IMR-90 (cell line): Measurements from ENCODE around the gene NAA11. TPM values are rescaled to one million over a fixed set of nuclear protein-coding genes. Genes with fewer than 3 reads are reported as not detected.

Experiments
- ATAC-seq: fragments of 200-7000 bp; cut with Tn5 transposase; 2 replicates; pipeline ENCODE4 v1.9.1; 2020; ENCODE audit warnings: low read depth, mild to moderate bottlenecking, moderate library complexity
- BruUV-seq: library from RNA; stranded (reverse); fragments of 400-500 nt; replicated peaks from 2 replicates; lab custom pipeline; 2021; lab: Mats Ljungman, UMichigan
- CTCF ChIA-PET: fragments of 300-600 bp; formaldehyde crosslinking; extraction: SDS; loops from one replicate; lab custom pipeline; 2021; ENCODE audit warnings: antibody characterized with exemption; lab: Yijun Ruan, JAX
- POLR2A ChIA-PET: fragments of 300-600 bp; sonication (Branson Sonifier 250); formaldehyde crosslinking; loops from one replicate; lab custom pipeline; 2022; ENCODE audit warnings: antibody characterized with exemption; ENCODE audit not compliant: unreplicated experiment; lab: Charles Lee
- DNase-seq: peaks from one replicate; pipeline ENCODE4 v3.0.0; 2013
- H2AFZ ChIP-seq: replicated peaks from 2 replicates; pipeline ENCODE3; 2013; ENCODE audit warnings: low read length, mild to moderate bottlenecking; ENCODE audit not compliant: poor library complexity
- H2AK5ac ChIP-seq: 2 replicates; pipeline ENCODE4 v1.6.1; 2013; ENCODE audit warnings: low read depth, low read length, inconsistent platforms
- H2AK9ac ChIP-seq: replicated peaks from 2 replicates; pipeline ENCODE3; 2013; ENCODE audit warnings: mild to moderate bottlenecking, low read depth, low read length, moderate library complexity; ENCODE audit not compliant: poor library complexity
- H2BK120ac ChIP-seq: 2 replicates; pipeline ENCODE4 v1.6.1; 2013; ENCODE audit warnings: low read depth, low read length, inconsistent platforms
- H2BK15ac ChIP-seq: 3 replicates; pipeline ENCODE4 v1.6.1; 2013; ENCODE audit warnings: low read depth, low read length, inconsistent platforms
- H2BK20ac ChIP-seq: 2 replicates; pipeline ENCODE4 v1.6.1; 2013; ENCODE audit warnings: low read depth, mild to moderate bottlenecking, inconsistent platforms, low read length, moderate library complexity
- H2BK5ac ChIP-seq: 2 replicates; pipeline ENCODE4 v1.6.1; 2013; ENCODE audit warnings: mild to moderate bottlenecking, low read depth, low read length, inconsistent platforms; ENCODE audit not compliant: poor library complexity, severe bottlenecking
- H3K14ac ChIP-seq: replicated peaks from 2 replicates; pipeline ENCODE4 v1.6.1; 2013; ENCODE audit warnings: low read depth, low read length, inconsistent platforms
- H3K18ac ChIP-seq: 2 replicates; pipeline ENCODE4 v1.6.1; 2013; ENCODE audit warnings: low read depth, low read length, control low read depth
- H3K23ac ChIP-seq: 2 replicates; pipeline ENCODE4 v1.6.1; 2013; ENCODE audit warnings: low read depth, low read length, inconsistent platforms
- H3K27ac ChIP-seq: 2 replicates; pipeline ENCODE4 v1.5.1; 2013; ENCODE audit warnings: mild to moderate bottlenecking, control low read depth, low read length; ENCODE audit not compliant: insufficient read depth
- H3K27me3 ChIP-seq: 2 replicates; pipeline ENCODE4 v1.6.1; 2013; ENCODE audit warnings: low read length; ENCODE audit not compliant: control insufficient read depth, insufficient read depth
- H3K36me3 ChIP-seq: 2 replicates; pipeline ENCODE4 v1.6.1; 2013; ENCODE audit warnings: low read length, mixed read lengths; ENCODE audit not compliant: control insufficient read depth, insufficient read depth
- H3K4ac ChIP-seq: 2 replicates; pipeline ENCODE4 v1.6.1; 2013; ENCODE audit warnings: low read depth, low read length, inconsistent platforms
- H3K4me1 ChIP-seq: 2 replicates; pipeline ENCODE4 v1.6.1; 2013; ENCODE audit warnings: low read length, mixed read lengths; ENCODE audit not compliant: control insufficient read depth, insufficient read depth
- H3K4me2 ChIP-seq: 2 replicates; pipeline ENCODE4 v1.6.1; 2013; ENCODE audit warnings: low read depth, mild to moderate bottlenecking, control low read depth, low read length, moderate library complexity
- H3K4me3 ChIP-seq: 2 replicates; pipeline ENCODE4 v1.5.1; 2013; ENCODE audit warnings: low read depth, mild to moderate bottlenecking, control low read depth, low read length, moderate library complexity; ENCODE audit not compliant: insufficient read depth
- H3K56ac ChIP-seq: 2 replicates; pipeline ENCODE4 v1.6.1; 2013; ENCODE audit warnings: low read length, inconsistent platforms; ENCODE audit not compliant: insufficient read depth; ENCODE audit errors: extremely low read depth
- H3K79me1 ChIP-seq, 2 experiments: 2 replicates each; pipeline ENCODE4 v1.6.1; 2013; ENCODE audit warnings: low read length in 2 of 2, inconsistent platforms in 1 of 2, low read depth in 1 of 2
- H3K9ac ChIP-seq: 2 replicates; pipeline ENCODE4 v1.6.1; 2013; ENCODE audit warnings: low read depth, low read length, control low read depth
- H3K9me1 ChIP-seq: 2 replicates; pipeline ENCODE4 v1.6.1; 2013; ENCODE audit warnings: low read length, inconsistent platforms; ENCODE audit not compliant: insufficient read depth
- H3K9me3 ChIP-seq: 2 replicates; pipeline ENCODE4 v1.6.1; 2013; ENCODE audit warnings: low read length; ENCODE audit not compliant: control insufficient read depth, insufficient read depth
- H4K20me1 ChIP-seq: 2 replicates; pipeline ENCODE4 v1.6.1; 2013; ENCODE audit warnings: low read length, inconsistent platforms; ENCODE audit not compliant: insufficient read depth
- H4K5ac ChIP-seq: 2 replicates; pipeline ENCODE4 v1.6.1; 2013; ENCODE audit warnings: mild to moderate bottlenecking, low read depth, low read length, control low read depth
- H4K8ac ChIP-seq, 2 experiments: 2 replicates each; pipeline ENCODE4 v1.6.1; 2013; ENCODE audit warnings: low read depth in 2 of 2, low read length in 2 of 2, control low read depth in 1 of 2, inconsistent platforms in 1 of 2
- H4K91ac ChIP-seq: 2 replicates; pipeline ENCODE4 v1.6.1; 2013; ENCODE audit warnings: low read depth, low read length, inconsistent platforms; ENCODE audit not compliant: insufficient read depth
- BHLHE40 ChIP-seq: fragments of 150-350 bp; IDR thresholded peaks from 2 replicates; pipeline ENCODE4 v1.6.1; 2016; ENCODE audit warnings: mild to moderate bottlenecking, low read depth, low read length
- CEBPB ChIP-seq: IDR thresholded peaks from 2 replicates; pipeline ENCODE4 v1.6.1; 2012; ENCODE audit warnings: low read depth, low read length, improper control_type of control experiment
- FOS ChIP-seq: fragments of 150-350 bp; IDR thresholded peaks from 2 replicates; pipeline ENCODE4 v1.6.1; 2016; ENCODE audit warnings: low read depth, low read length
- MAFK ChIP-seq: IDR thresholded peaks from 2 replicates; pipeline ENCODE4 v1.6.1; 2012; ENCODE audit warnings: low read depth, low read length, improper control_type of control experiment
- MXI1 ChIP-seq: IDR thresholded peaks from 2 replicates; pipeline ENCODE4 v1.6.1; 2012; ENCODE audit warnings: low read depth, mild to moderate bottlenecking, low read length, moderate library complexity, borderline replicate concordance
- NFE2L2 ChIP-seq: fragments of 150-350 bp; IDR thresholded peaks from 2 replicates; pipeline ENCODE4 v1.6.1; 2016; ENCODE audit warnings: low read depth, mild to moderate bottlenecking, low read length
- POLR2A ChIP-seq: IDR thresholded peaks from 2 replicates; pipeline ENCODE4 v1.6.1; 2012; ENCODE audit warnings: mild to moderate bottlenecking, low read depth, low read length
- RFX5 ChIP-seq: IDR thresholded peaks from 2 replicates; pipeline ENCODE4 v1.8.0; 2012; ENCODE audit warnings: low read depth, mild to moderate bottlenecking, low read length, moderate library complexity
- dilution Hi-C: fragments of 300-500 bp; cut with HindIII; formaldehyde crosslinking; loops from one replicate; pipeline ENCODE4 v1.14.3; 2018; ENCODE audit warnings: low sequenced_read_pairs; ENCODE audit not compliant: unreplicated experiment
- in situ Hi-C: fragments of 300-500 bp; cut with MboI; formaldehyde crosslinking; loops from 3 replicates; pipeline ENCODE4 v1.14.3; 2019; ENCODE audit warnings: low sequenced_read_pairs, inconsistent platforms, mixed read lengths
- intact Hi-C: fragments of 100-400 bp; cut with micrococcal nuclease; formaldehyde crosslinking; loops from 2 replicates; pipeline ENCODE4 v1.10.0; 2022
- polyA plus RNA-seq, 3 experiments: library from polyadenylated mRNA; depleted of rRNA; stranded (reverse); fragments of >200 nt; gene quantifications; 2 replicates each; pipeline ENCODE4 v1.2.3, GENCODE V29; 2012; ENCODE audit warnings: low replicate concordance in 1 of 3
- total RNA-seq: library from RNA; depleted of rRNA; stranded (reverse); fragments of >200 nt; gene quantifications from 2 replicates; pipeline ENCODE4 v1.2.3, GENCODE V29; 2012
- TF ChIP-seq, protein P1 (sequence below): fragments of 150-350 bp; IDR thresholded peaks from 2 replicates; pipeline ENCODE4 v1.6.1; 2017; ENCODE audit warnings: mild to moderate bottlenecking, antibody characterized with exemption, low read length, low read depth

Gene NAA11
- total and polyA plus RNA-seq, 2 of the 4 experiments (the other 2 are of a cell fraction), result not detected

DNA sequence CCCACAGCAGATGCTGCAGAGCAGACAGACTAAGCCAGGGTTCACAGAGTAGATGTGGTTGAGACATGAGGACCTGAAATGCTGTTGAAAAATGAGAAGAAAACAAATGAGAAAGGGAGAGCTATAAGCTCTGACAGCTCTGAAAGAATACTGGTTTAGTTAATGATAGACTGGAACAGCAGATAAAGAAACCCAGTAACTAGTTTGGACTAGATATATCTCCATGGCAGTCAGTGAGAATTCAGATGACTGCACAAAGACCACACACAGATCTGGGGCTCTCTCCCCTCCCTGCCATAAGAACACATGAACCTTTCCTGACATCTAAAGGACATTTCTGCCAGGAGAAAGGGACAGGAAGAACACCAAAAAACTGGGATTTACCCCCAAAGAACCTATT, 8.2 kb downstream of the NAA11 start:
- no peak for DNase-seq
- Histone ChIP-seq H4K8ac (no peak overlapping the region), H3K56ac (no peak overlapping the region), H3K9ac (no peak overlapping the region), H3K9me3 (no peaks in the 10 kb centered on the region), H3K9me1 (no peaks in the 10 kb centered on the region), H3K18ac (no peak overlapping the region), H2BK15ac (no peak overlapping the region), H3K4me3 (no peak overlapping the region), H3K14ac (no peak overlapping the region), H3K27ac (no peak overlapping the region), H4K5ac (no peak overlapping the region), H3K27me3 (no peaks in the 10 kb centered on the region), H2AK9ac (no peak overlapping the region), H4K91ac (no peak overlapping the region), H2BK20ac (no peak overlapping the region), H4K20me1 (no peaks in the 10 kb centered on the region), H3K36me3 (no peaks in the 10 kb centered on the region), H2BK120ac (no peak overlapping the region), H3K4me1 (no peaks in the 10 kb centered on the region), H3K4me2 (no peak overlapping the region), H3K79me1 (no peaks in the 10 kb centered on the region), H3K4ac (no peak overlapping the region), H2BK5ac (no peak overlapping the region), H3K23ac (no peak overlapping the region), H2AK5ac (no peak overlapping the region), H2AFZ (no peak overlapping the region)
- BruUV-seq, result no TSS peak
- dilution Hi-C loops (no loop called here), intact Hi-C loops (loop anchor here (10.0 kb wide), 1 partner anchor 273 kb away; no protein-coding TSS in a partner anchor), in situ Hi-C loops (no loop called here)
- ATAC-seq, result no peak
- TF ChIP-seq MAFK (no peak), BHLHE40 (no peak), FOS (no peak), MXI1 (no peak), POLR2A (no peak), CEBPB (no peak), RFX5 (no peak), NFE2L2 (no peak)
- TF ChIP-seq, protein P1, sequence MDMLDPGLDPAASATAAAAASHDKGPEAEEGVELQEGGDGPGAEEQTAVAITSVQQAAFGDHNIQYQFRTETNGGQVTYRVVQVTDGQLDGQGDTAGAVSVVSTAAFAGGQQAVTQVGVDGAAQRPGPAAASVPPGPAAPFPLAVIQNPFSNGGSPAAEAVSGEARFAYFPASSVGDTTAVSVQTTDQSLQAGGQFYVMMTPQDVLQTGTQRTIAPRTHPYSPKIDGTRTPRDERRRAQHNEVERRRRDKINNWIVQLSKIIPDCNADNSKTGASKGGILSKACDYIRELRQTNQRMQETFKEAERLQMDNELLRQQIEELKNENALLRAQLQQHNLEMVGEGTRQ, result no peak
- ChIA-PET POLR2A (no interaction called here), CTCF (no interaction called here)
